Endothelial cell of umbilical vein (primary cell): ENCODE results near the gene MBOAT2. TPM values are rescaled to one million over a fixed set of nuclear protein-coding genes. Genes with fewer than 3 reads are reported as not detected.

Source experiments
- BruUV-seq: library from RNA; stranded (reverse); fragments of 400-500 nt; replicated peaks from 2 replicates; lab custom pipeline; 2021; lab: Mats Ljungman, UMichigan
- CTCF ChIA-PET: fragments of 300-600, 350-600 bp; sonication (Branson Sonifier 250); formaldehyde crosslinking; loops from one replicate; lab custom pipeline; 2021; ENCODE audit warnings: antibody characterized with exemption, inconsistent platforms; lab: Charles Lee
- POLR2A ChIA-PET: fragments of 300-600, 350-600 bp; sonication (Branson Sonifier 250); formaldehyde crosslinking; loops from one replicate; lab custom pipeline; 2021; ENCODE audit warnings: antibody characterized with exemption, inconsistent platforms; lab: Charles Lee
- DNase-seq: peaks from one replicate; pipeline ENCODE4 v3.0.0-alpha.2; 2011; ENCODE audit warnings: low read depth, low spot score
- FAIRE-seq: peaks from 2 replicates; lab custom pipeline; 2011; peaks lifted over from hg19 to GRCh38; lab: Jason Lieb, UNC
- H2AFZ ChIP-seq: 2 replicates; pipeline ENCODE4 v1.6.0; 2012; ENCODE audit warnings: low read depth, low read length, control low read depth, inconsistent platforms
- H3K27ac ChIP-seq: 2 replicates; pipeline ENCODE4 v1.5.1; 2011; ENCODE audit warnings: low read depth, mild to moderate bottlenecking, control low read depth, low read length, moderate library complexity; ENCODE audit not compliant: insufficient read depth
- H3K27me3 ChIP-seq, 2 experiments: 2 replicates each; pipeline versions ENCODE4 v1.6.0 to v1.6.1; 2011; ENCODE audit warnings: low read length in 2 of 2, mixed read lengths in 1 of 2; ENCODE audit not compliant: control insufficient read depth in 2 of 2, insufficient read depth in 2 of 2
- H3K36me3 ChIP-seq, 2 experiments: 2 replicates in 1 of 2; 3 replicates in 1 of 2; pipeline ENCODE4 v1.5.1; 2011; ENCODE audit warnings: low read length in 2 of 2, mild to moderate bottlenecking in 1 of 2, moderate library complexity in 1 of 2; ENCODE audit not compliant: control insufficient read depth in 2 of 2, insufficient read depth in 2 of 2; ENCODE audit errors: extremely low read depth in 1 of 2
- H3K4me1 ChIP-seq: 3 replicates; pipeline ENCODE4 v1.5.1; 2011; ENCODE audit warnings: mild to moderate bottlenecking, low read length; ENCODE audit not compliant: control insufficient read depth, insufficient read depth; ENCODE audit errors: extremely low read depth
- H3K4me2 ChIP-seq: 2 replicates; pipeline ENCODE4 v1.6.1; 2011; ENCODE audit warnings: low read length, control low read depth, mixed read lengths; ENCODE audit not compliant: insufficient read depth
- H3K4me3 ChIP-seq, 3 experiments: fragments of 200-600 bp in 1 of 3; sonication (generic), shearing (Covaris generic) in 1 of 3; replicated peaks in 1 of 3; 2 replicates each; pipeline ENCODE4 v1.5.1; 2011 to 2016; ENCODE audit warnings: control low read depth in 3 of 3, low read length in 3 of 3, mild to moderate bottlenecking in 2 of 3, inconsistent platforms in 1 of 3, low read depth in 1 of 3, moderate library complexity in 1 of 3; ENCODE audit not compliant: insufficient read depth in 1 of 3
- H3K79me2 ChIP-seq: 2 replicates; pipeline ENCODE4 v1.6.0; 2012; ENCODE audit warnings: low read length, inconsistent platforms; ENCODE audit not compliant: control insufficient read depth, insufficient read depth
- H3K9ac ChIP-seq: replicated peaks from 2 replicates; pipeline ENCODE3; 2011; ENCODE audit warnings: low read length, control low read depth; ENCODE audit not compliant: insufficient read depth; ENCODE audit errors: extremely low read depth
- H3K9me1 ChIP-seq: replicated peaks from 3 replicates; pipeline ENCODE4 v1.6.0; 2011; ENCODE audit warnings: mild to moderate bottlenecking, low read length; ENCODE audit not compliant: control insufficient read depth, insufficient read depth; ENCODE audit errors: extremely low read depth
- H3K9me3 ChIP-seq: replicated peaks from 2 replicates; pipeline ENCODE4 v1.5.1; 2012; ENCODE audit warnings: low read length, inconsistent platforms; ENCODE audit not compliant: control insufficient read depth, insufficient read depth
- H4K20me1 ChIP-seq: replicated peaks from 2 replicates; pipeline ENCODE3; 2011; ENCODE audit warnings: mild to moderate bottlenecking, low read length; ENCODE audit not compliant: control insufficient read depth, insufficient read depth; ENCODE audit errors: extremely low read depth
- CTCF ChIP-seq, 2 donors: IDR thresholded peaks; 1 replicate in 1 of 2; 2 replicates in 1 of 2; pipeline ENCODE4 v1.5.1; 2011; ENCODE audit warnings: low read length in 2 of 2, mild to moderate bottlenecking in 2 of 2, moderate library complexity in 2 of 2, control low read depth in 1 of 2, inconsistent platforms in 1 of 2, low read depth in 1 of 2; ENCODE audit not compliant: insufficient read depth in 1 of 2; ENCODE audit errors: extremely low read depth in 1 of 2
- EZH2 ChIP-seq: IDR thresholded peaks from 2 replicates; pipeline ENCODE4 v1.6.1; 2012; ENCODE audit warnings: borderline replicate concordance, low read depth, mild to moderate bottlenecking, moderate library complexity, low read length, inconsistent platforms; ENCODE audit not compliant: severe bottlenecking
- FOS ChIP-seq: IDR thresholded peaks from 2 replicates; pipeline ENCODE4 v1.6.1; 2011; ENCODE audit warnings: mild to moderate bottlenecking, low read length, moderate library complexity, borderline replicate concordance; ENCODE audit not compliant: insufficient read depth
- GATA2 ChIP-seq: IDR thresholded peaks from 2 replicates; pipeline ENCODE4 v1.7.0; 2011; ENCODE audit warnings: low read depth, mild to moderate bottlenecking, moderate library complexity, mixed read lengths, low read length; ENCODE audit not compliant: insufficient read length, insufficient read depth
- JUN ChIP-seq: IDR thresholded peaks from 2 replicates; pipeline ENCODE4 v1.6.1; 2011; ENCODE audit warnings: borderline replicate concordance, low read depth; ENCODE audit not compliant: insufficient read length, insufficient read depth
- MAX ChIP-seq: IDR thresholded peaks from 2 replicates; pipeline ENCODE4 v1.6.1; 2011; ENCODE audit not compliant: insufficient read depth, insufficient read length
- MYC ChIP-seq: IDR thresholded peaks from one replicate; pipeline ENCODE4 v1.6.1; 2011; ENCODE audit warnings: mild to moderate bottlenecking, low read depth, low read length
- POLR2A ChIP-seq: IDR thresholded peaks from 2 replicates; pipeline ENCODE4 v1.6.1; 2012; ENCODE audit warnings: low read depth, mild to moderate bottlenecking, control low read depth, low read length
- POLR2AphosphoS5 ChIP-seq: IDR thresholded peaks from 2 replicates; pipeline ENCODE4 v1.6.1; 2012; ENCODE audit warnings: low read depth, mild to moderate bottlenecking, control low read depth, low read length, moderate library complexity; ENCODE audit not compliant: insufficient read depth
- dilution Hi-C: fragments of 300-500 bp; cut with MboI; formaldehyde crosslinking; loops from one replicate; pipeline ENCODE4 v1.15.0; 2019; ENCODE audit warnings: low sequenced_read_pairs; ENCODE audit not compliant: extremely low pct_ligation_motif_present
- intact Hi-C: fragments of 100-400 bp; cut with micrococcal nuclease; formaldehyde crosslinking; loops from one replicate; pipeline ENCODE4 v1.10.0; 2022
- polyA plus RNA-seq, 4 experiments: library from polyadenylated mRNA; depleted of rRNA in 3 of 4; stranded (reverse) in 3 of 4; unstranded in 1 of 4; fragments of >200 nt; gene quantifications; 2 replicates each; pipeline versions ENCODE4 v1.2.1 to v1.2.3, GENCODE V29; 2011 to 2012; ENCODE audit warnings: missing spikeins in 1 of 4
- total RNA-seq: library from RNA; stranded (reverse); gene quantifications from 2 replicates; pipeline ENCODE4 v1.2.3, GENCODE V29; 2021

The MBOAT2 gene
- total and polyA plus RNA-seq, 2 donors (not counting 3 experiments of a cell fraction or from before 2014, with no cell fraction given), result 10.9 to 22.1 TPM

- Histone ChIP-seq H3K9me1 (no peaks in the 10 kb centered on the region), H3K27me3 (no peaks in the 10 kb centered on the region), H3K79me2 (no peaks in the 10 kb centered on the region), H3K4me2 (no peak overlapping the region), H4K20me1 (no peaks in the 10 kb centered on the region), H3K9ac (no peak overlapping the region), H3K4me1 (peaks cover 9% of the 10 kb centered on the region), H3K4me3 (no peak overlapping the region), H3K9me3 (no peaks in the 10 kb centered on the region), H3K36me3 (peaks cover 10 to 11% of the 10 kb centered on the region in 2 experiments), H3K27ac (no peak overlapping the region), H2AFZ (no peak overlapping the region)
- no TSS peak for BruUV-seq
- ChIA-PET CTCF (no interaction called here), POLR2A (no interaction called here)
- intact Hi-C loops (no loop called here), dilution Hi-C loops (no loop called here)
- FAIRE-seq (no peak), DNase-seq (no peak)
- TF ChIP-seq MAX, result no peak
- TF ChIP-seq JUN, result no peak
- no peak for TF ChIP-seq CTCF (IDR thresholded peaks at IDR 0.05; ENCODE audit: extremely low read depth in 1 of 2, insufficient read depth in 1 of 2, low read depth in 1 of 2, low read length in 2 of 2)
- no peak for TF ChIP-seq FOS
- TF ChIP-seq EZH2, result no peak
- TF ChIP-seq MYC, result no peak
- no peak for TF ChIP-seq POLR2AphosphoS5
- TF ChIP-seq POLR2A, result no peak
- no peak for TF ChIP-seq GATA2
Observed at GRCh38 chr2:8806885-8807704, 196.4 kb downstream of the MBOAT2 start.
